K562 (cell line): Measurements from ENCODE around the gene MYO10. TPM values are rescaled to one million over a fixed set of nuclear protein-coding genes. Genes with fewer than 3 reads are reported as not detected.

Source experiments
- ATAC-seq: fragments of 200-7000 bp; cut with Tn5 transposase; 3 replicates; pipeline ENCODE4 v1.9.1; 2020; ENCODE audit warnings: moderate library complexity
- BruUV-seq: library from RNA; stranded (reverse); fragments of 400-500 nt; replicated peaks from 2 replicates; lab custom pipeline; 2021; lab: Mats Ljungman, UMichigan
- CTCF ChIA-PET: fragments of 300-600 bp; formaldehyde crosslinking; extraction: SDS; loops from one replicate; lab custom pipeline; 2021; ENCODE audit warnings: low intra/inter-chr PET ratio; lab: Yijun Ruan, JAX
- POLR2A ChIA-PET: fragments of 300-600, 350-650 bp; sonication (Branson Sonifier 250); formaldehyde crosslinking; extraction: SDS; loops from one replicate; lab custom pipeline; 2021; ENCODE audit warnings: antibody characterized with exemption, inconsistent platforms; lab: Yijun Ruan, JAX
- DNase-seq, 4 experiments: peaks; one replicate each; pipeline versions ENCODE4 v3.0.0 to v3.0.0-alpha.2; 2011 to 2018; ENCODE audit warnings: low spot score in 3 of 4, mixed read lengths in 3 of 4; ENCODE audit errors: extremely low read depth in 1 of 4
- FAIRE-seq: peaks from 2 replicates; lab custom pipeline; 2011; peaks lifted over from hg19 to GRCh38; lab: Jason Lieb, UNC
- H2AFZ ChIP-seq: 2 replicates; pipeline ENCODE4 v1.6.0; 2011; ENCODE audit warnings: low read depth, low read length, control low read depth, inconsistent platforms
- H3K27ac ChIP-seq: fragments of 200-600 bp; 3 replicates; pipeline ENCODE4 v1.8.0; 2011; ENCODE audit warnings: low read depth, mild to moderate bottlenecking, control low read depth, inconsistent platforms, low read length, moderate library complexity, mixed read lengths; ENCODE audit errors: extremely low read depth
- H3K27me3 ChIP-seq, 2 experiments: fragments of 300-600 bp in 1 of 2; 2 replicates in 1 of 2; 3 replicates in 1 of 2; pipeline versions ENCODE4 v1.6.0 to v1.8.0; 2011; ENCODE audit warnings: inconsistent platforms in 2 of 2, low read length in 2 of 2, mild to moderate bottlenecking in 1 of 2, mixed read lengths in 1 of 2, moderate library complexity in 1 of 2; ENCODE audit not compliant: control insufficient read depth in 2 of 2, insufficient read depth in 2 of 2
- H3K36me3 ChIP-seq: fragments of 300-600 bp; 3 replicates; pipeline ENCODE4 v1.8.0; 2011; ENCODE audit warnings: mild to moderate bottlenecking, low read length, inconsistent platforms; ENCODE audit not compliant: control insufficient read depth, insufficient read depth
- H3K4me1 ChIP-seq, 2 experiments: fragments of 200-600 bp in 1 of 2; replicated peaks in 1 of 2; 2 replicates in 1 of 2; 3 replicates in 1 of 2; pipeline versions ENCODE4 v1.5.1 to v1.8.0; 2011; ENCODE audit warnings: inconsistent platforms in 2 of 2, low read length in 2 of 2, mild to moderate bottlenecking in 1 of 2, mixed read lengths in 1 of 2, moderate library complexity in 1 of 2; ENCODE audit not compliant: control insufficient read depth in 2 of 2, insufficient read depth in 2 of 2
- H3K4me2 ChIP-seq: 2 replicates; pipeline ENCODE4 v1.6.1; 2011; ENCODE audit warnings: low read length, control low read depth, inconsistent platforms, mixed read lengths; ENCODE audit not compliant: insufficient read depth
- H3K4me3 ChIP-seq: fragments of 200-600 bp; sonication (generic), shearing (Covaris generic); 2 replicates; pipeline ENCODE4 v1.5.1; 2016; ENCODE audit warnings: control low read depth, inconsistent platforms
- H3K79me2 ChIP-seq: fragments of 200-600 bp; 3 replicates; pipeline ENCODE4 v1.8.0; 2011; ENCODE audit warnings: low read length, inconsistent platforms; ENCODE audit not compliant: control insufficient read depth, insufficient read depth
- H3K9ac ChIP-seq, 2 experiments: 2 replicates each; pipeline versions ENCODE4 v1.6.0 to v1.6.1; 2011; ENCODE audit warnings: low read depth in 2 of 2, low read length in 2 of 2, control low read depth in 1 of 2, inconsistent platforms in 1 of 2, mild to moderate bottlenecking in 1 of 2, mixed read lengths in 1 of 2; ENCODE audit not compliant: insufficient read depth in 1 of 2
- H3K9me1 ChIP-seq: one replicate; pipeline ENCODE4 v1.6.0; 2011; ENCODE audit warnings: inconsistent platforms, mild to moderate bottlenecking, low read length, moderate library complexity; ENCODE audit not compliant: control insufficient read depth, insufficient read depth
- H3K9me3 ChIP-seq: replicated peaks from 2 replicates; pipeline ENCODE4 v1.5.1; 2011; ENCODE audit warnings: low read depth, low read length, inconsistent platforms; ENCODE audit not compliant: control insufficient read depth, insufficient read depth
- H4K20me1 ChIP-seq: replicated peaks from 2 replicates; pipeline ENCODE4 v1.6.1; 2011; ENCODE audit warnings: low read length, inconsistent platforms, mixed read lengths; ENCODE audit not compliant: control insufficient read depth, insufficient read depth
- BCOR ChIP-seq: fragments of 450-650 bp; IDR thresholded peaks from 2 replicates; pipeline ENCODE4 v1.6.1; 2016
- C11orf30 ChIP-seq: fragments of 450-650 bp; IDR thresholded peaks from 2 replicates; pipeline ENCODE4 v1.6.1; 2016; ENCODE audit warnings: low read depth, mild to moderate bottlenecking
- EP400 ChIP-seq: fragments of 450-650 bp; IDR thresholded peaks from 2 replicates; pipeline ENCODE4 v1.6.1; 2017; ENCODE audit warnings: antibody characterized with exemption, mild to moderate bottlenecking, moderate library complexity
- HLTF ChIP-seq: fragments of 450-650 bp; IDR thresholded peaks from 2 replicates; pipeline ENCODE4 v1.6.1; 2016
- PHF8 ChIP-seq: fragments of 200-600 bp; sonication (generic); IDR thresholded peaks from 2 replicates; pipeline ENCODE4 v1.6.1; 2012; ENCODE audit warnings: mixed run types, mild to moderate bottlenecking, inconsistent platforms, low read length, moderate library complexity, borderline replicate concordance
- POU5F1 ChIP-seq: fragments of 150-350 bp; IDR thresholded peaks from 2 replicates; pipeline ENCODE4 v1.6.1; 2014; ENCODE audit warnings: borderline replicate concordance, low read length, low read depth, mild to moderate bottlenecking; ENCODE audit not compliant: partially characterized antibody
- SNIP1 ChIP-seq: fragments of 450-650 bp; IDR thresholded peaks from 2 replicates; pipeline ENCODE4 v1.7.1; 2017; ENCODE audit warnings: low read depth, mild to moderate bottlenecking
- SP2 ChIP-seq: IDR thresholded peaks from 2 replicates; pipeline ENCODE4 v1.6.1; 2011; ENCODE audit warnings: mild to moderate bottlenecking, low read depth, low read length, moderate library complexity; ENCODE audit not compliant: poor library complexity, severe bottlenecking; ENCODE audit errors: extremely low read depth
- ZC3H4 ChIP-seq: sonication (generic); formaldehyde crosslinking; IDR thresholded peaks from 2 replicates; pipeline ENCODE4 v1.9.0; 2021; ENCODE audit warnings: missing genetic modification reagents, borderline replicate concordance
- ZKSCAN1 ChIP-seq: fragments of 150-350 bp; IDR thresholded peaks from 2 replicates; pipeline ENCODE4 v1.6.1; 2016; ENCODE audit warnings: low read depth, low read length
- ZKSCAN8 ChIP-seq: fragments of 200-800 bp; sonication (Bioruptor generic); IDR thresholded peaks from 2 replicates; pipeline ENCODE4 v1.6.1; 2016; ENCODE audit warnings: missing genetic modification characterization, missing compliant biosample characterization
- WGBS: fragments of 100-300 bp; shearing (Covaris generic); methylation state at CpG from one replicate; pipeline ENCODE4 v1.1.6; 2016; ENCODE audit warnings: low coverage, mixed read lengths; ENCODE audit not compliant: insufficient coverage; ENCODE audit errors: missing lambda C conversion rate; 5-methylcytosine and 5-hydroxymethylcytosine counted together
- in situ Hi-C: fragments of 300-500 bp; cut with MboI; formaldehyde crosslinking; loops from 4 replicates; pipeline ENCODE4 v1.15.0; 2018; ENCODE audit warnings: inconsistent platforms, mixed read lengths
- intact Hi-C: fragments of 100-400 bp; cut with micrococcal nuclease; formaldehyde crosslinking; loops from 2 replicates; pipeline ENCODE4 v1.14.2; 2022
- polyA plus RNA-seq, 8 experiments: library from polyadenylated mRNA; depleted of rRNA in 4 of 8; stranded (reverse) in 5 of 8; unstranded in 3 of 8; fragments of >200 nt; fragmentation: Nextera tagmentation in 2 of 8; fragmentation: Illumina TruSeq in 1 of 8; extraction: Ambion mirVana in 2 of 8; extraction: Trizol in 1 of 8; gene quantifications; 2 replicates each; pipeline versions ENCODE4 v1.2.1 to v1.2.3, GENCODE V29; 2011 to 2014; ENCODE audit warnings: inconsistent platforms in 1 of 8, missing spikeins in 1 of 8
- total RNA-seq, 7 experiments: library from RNA; depleted of rRNA in 6 of 7; stranded (reverse); fragments of >200 nt in 6 of 7; fragmentation: Illumina TruSeq in 2 of 7; extraction: Trizol in 2 of 7; gene quantifications; 2 replicates each; pipeline versions ENCODE4 v1.2.1 to v1.2.3, GENCODE V29; 2011 to 2021; ENCODE audit warnings: low replicate concordance in 1 of 7
- TF ChIP-seq, protein P1 (sequence below): sonication (generic); formaldehyde crosslinking; IDR thresholded peaks from 2 replicates; pipeline ENCODE4 v1.8.0; 2022; ENCODE audit warnings: mild to moderate bottlenecking, missing genetic modification reagents
- TF ChIP-seq, protein P2 (sequence below): fragments of 200-600 bp; sonication (generic); IDR thresholded peaks from one replicate; pipeline ENCODE4 v1.6.1; 2012; ENCODE audit warnings: mild to moderate bottlenecking, low read depth, low read length, inconsistent platforms

Gene MYO10
- total and polyA plus RNA-seq, 9 of the 15 experiments (the other 6 are each of a cell fraction or from before 2014, with no cell fraction given), result 0.04 to 0.24 TPM; not detected in 7

- 0% methylated on average over 2 of the region's 2 CpGs for WGBS
- no TSS peak for BruUV-seq
- intact Hi-C loops (no loop called here), in situ Hi-C loops (loop anchor here (5.0 to 25.0 kb wide), 2 partner anchors 400 to 1525 kb away; no protein-coding TSS in a partner anchor)
- Histone ChIP-seq H3K79me2 (no peaks in the 10 kb centered on the region), H3K9ac (no peak overlapping the region), H3K9me3 (no peaks in the 10 kb centered on the region), H3K4me2 (no peak overlapping the region), H3K9me1 (no peaks in the 10 kb centered on the region), H4K20me1 (no peaks in the 10 kb centered on the region), H3K4me3 (no peak overlapping the region), H3K27ac (no peak overlapping the region), H3K36me3 (no peaks in the 10 kb centered on the region), H3K4me1 (no peaks in the 10 kb centered on the region), H3K27me3 (peaks cover 15 to 20% of the 10 kb centered on the region in 2 experiments; a peak in 3 of 5 replicates), H2AFZ (no peak overlapping the region)
- DNase-seq, result no peak
- CTCF ChIA-PET, result no interaction called here
- POLR2A ChIA-PET, result no interaction called here
- ATAC-seq, result no peak
- FAIRE-seq, result no peak
- no peak for TF ChIP-seq POU5F1
- TF ChIP-seq ZKSCAN8 (CRISPR knock-in tag), result no peak
- TF ChIP-seq PHF8, result no peak
- no peak for TF ChIP-seq SP2
- TF ChIP-seq HLTF, result no peak
- no peak for TF ChIP-seq ZKSCAN1
- TF ChIP-seq, protein P1, sequence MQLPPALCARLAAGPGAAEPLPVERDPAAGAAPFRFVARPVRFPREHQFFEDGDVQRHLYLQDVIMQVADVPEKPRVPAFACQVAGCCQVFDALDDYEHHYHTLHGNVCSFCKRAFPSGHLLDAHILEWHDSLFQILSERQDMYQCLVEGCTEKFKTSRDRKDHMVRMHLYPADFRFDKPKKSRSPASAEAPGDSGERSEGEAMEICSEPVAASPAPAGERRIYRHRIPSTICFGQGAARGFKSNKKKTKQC (CRISPR knock-in tag), result no peak
- no peak for TF ChIP-seq SNIP1
- no peak for TF ChIP-seq C11orf30
- no peak for TF ChIP-seq ZC3H4 (CRISPR knock-in tag)
- TF ChIP-seq, protein P2, sequence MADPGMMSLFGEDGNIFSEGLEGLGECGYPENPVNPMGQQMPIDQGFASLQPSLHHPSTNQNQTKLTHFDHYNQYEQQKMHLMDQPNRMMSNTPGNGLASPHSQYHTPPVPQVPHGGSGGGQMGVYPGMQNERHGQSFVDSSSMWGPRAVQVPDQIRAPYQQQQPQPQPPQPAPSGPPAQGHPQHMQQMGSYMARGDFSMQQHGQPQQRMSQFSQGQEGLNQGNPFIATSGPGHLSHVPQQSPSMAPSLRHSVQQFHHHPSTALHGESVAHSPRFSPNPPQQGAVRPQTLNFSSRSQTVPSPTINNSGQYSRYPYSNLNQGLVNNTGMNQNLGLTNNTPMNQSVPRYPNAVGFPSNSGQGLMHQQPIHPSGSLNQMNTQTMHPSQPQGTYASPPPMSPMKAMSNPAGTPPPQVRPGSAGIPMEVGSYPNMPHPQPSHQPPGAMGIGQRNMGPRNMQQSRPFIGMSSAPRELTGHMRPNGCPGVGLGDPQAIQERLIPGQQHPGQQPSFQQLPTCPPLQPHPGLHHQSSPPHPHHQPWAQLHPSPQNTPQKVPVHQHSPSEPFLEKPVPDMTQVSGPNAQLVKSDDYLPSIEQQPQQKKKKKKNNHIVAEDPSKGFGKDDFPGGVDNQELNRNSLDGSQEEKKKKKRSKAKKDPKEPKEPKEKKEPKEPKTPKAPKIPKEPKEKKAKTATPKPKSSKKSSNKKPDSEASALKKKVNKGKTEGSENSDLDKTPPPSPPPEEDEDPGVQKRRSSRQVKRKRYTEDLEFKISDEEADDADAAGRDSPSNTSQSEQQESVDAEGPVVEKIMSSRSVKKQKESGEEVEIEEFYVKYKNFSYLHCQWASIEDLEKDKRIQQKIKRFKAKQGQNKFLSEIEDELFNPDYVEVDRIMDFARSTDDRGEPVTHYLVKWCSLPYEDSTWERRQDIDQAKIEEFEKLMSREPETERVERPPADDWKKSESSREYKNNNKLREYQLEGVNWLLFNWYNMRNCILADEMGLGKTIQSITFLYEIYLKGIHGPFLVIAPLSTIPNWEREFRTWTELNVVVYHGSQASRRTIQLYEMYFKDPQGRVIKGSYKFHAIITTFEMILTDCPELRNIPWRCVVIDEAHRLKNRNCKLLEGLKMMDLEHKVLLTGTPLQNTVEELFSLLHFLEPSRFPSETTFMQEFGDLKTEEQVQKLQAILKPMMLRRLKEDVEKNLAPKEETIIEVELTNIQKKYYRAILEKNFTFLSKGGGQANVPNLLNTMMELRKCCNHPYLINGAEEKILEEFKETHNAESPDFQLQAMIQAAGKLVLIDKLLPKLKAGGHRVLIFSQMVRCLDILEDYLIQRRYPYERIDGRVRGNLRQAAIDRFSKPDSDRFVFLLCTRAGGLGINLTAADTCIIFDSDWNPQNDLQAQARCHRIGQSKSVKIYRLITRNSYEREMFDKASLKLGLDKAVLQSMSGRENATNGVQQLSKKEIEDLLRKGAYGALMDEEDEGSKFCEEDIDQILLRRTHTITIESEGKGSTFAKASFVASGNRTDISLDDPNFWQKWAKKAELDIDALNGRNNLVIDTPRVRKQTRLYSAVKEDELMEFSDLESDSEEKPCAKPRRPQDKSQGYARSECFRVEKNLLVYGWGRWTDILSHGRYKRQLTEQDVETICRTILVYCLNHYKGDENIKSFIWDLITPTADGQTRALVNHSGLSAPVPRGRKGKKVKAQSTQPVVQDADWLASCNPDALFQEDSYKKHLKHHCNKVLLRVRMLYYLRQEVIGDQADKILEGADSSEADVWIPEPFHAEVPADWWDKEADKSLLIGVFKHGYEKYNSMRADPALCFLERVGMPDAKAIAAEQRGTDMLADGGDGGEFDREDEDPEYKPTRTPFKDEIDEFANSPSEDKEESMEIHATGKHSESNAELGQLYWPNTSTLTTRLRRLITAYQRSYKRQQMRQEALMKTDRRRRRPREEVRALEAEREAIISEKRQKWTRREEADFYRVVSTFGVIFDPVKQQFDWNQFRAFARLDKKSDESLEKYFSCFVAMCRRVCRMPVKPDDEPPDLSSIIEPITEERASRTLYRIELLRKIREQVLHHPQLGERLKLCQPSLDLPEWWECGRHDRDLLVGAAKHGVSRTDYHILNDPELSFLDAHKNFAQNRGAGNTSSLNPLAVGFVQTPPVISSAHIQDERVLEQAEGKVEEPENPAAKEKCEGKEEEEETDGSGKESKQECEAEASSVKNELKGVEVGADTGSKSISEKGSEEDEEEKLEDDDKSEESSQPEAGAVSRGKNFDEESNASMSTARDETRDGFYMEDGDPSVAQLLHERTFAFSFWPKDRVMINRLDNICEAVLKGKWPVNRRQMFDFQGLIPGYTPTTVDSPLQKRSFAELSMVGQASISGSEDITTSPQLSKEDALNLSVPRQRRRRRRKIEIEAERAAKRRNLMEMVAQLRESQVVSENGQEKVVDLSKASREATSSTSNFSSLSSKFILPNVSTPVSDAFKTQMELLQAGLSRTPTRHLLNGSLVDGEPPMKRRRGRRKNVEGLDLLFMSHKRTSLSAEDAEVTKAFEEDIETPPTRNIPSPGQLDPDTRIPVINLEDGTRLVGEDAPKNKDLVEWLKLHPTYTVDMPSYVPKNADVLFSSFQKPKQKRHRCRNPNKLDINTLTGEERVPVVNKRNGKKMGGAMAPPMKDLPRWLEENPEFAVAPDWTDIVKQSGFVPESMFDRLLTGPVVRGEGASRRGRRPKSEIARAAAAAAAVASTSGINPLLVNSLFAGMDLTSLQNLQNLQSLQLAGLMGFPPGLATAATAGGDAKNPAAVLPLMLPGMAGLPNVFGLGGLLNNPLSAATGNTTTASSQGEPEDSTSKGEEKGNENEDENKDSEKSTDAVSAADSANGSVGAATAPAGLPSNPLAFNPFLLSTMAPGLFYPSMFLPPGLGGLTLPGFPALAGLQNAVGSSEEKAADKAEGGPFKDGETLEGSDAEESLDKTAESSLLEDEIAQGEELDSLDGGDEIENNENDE, result no peak
- no peak for TF ChIP-seq EP400
- TF ChIP-seq BCOR, result no peak
These were observed 148.8 kb downstream of the MYO10 start for GRCh38 chr5:16787278-16787677.
